A549 (cell line): ENCODE data around the gene MFN1. TPM values are rescaled to one million over a fixed set of nuclear protein-coding genes. Genes with fewer than 3 reads are reported as not detected.

Experiments used
- ATAC-seq, 2 experiments: fragments of 200-7000 bp in 1 of 2; fragments of >200 bp in 1 of 2; cut with Nextera tagmentation in 1 of 2; cut with Tn5 transposase in 1 of 2; 3 replicates each; pipeline versions ENCODE4 v1.8.0 to v1.9.1; 2018 to 2020; ENCODE audit warnings: mild to moderate bottlenecking in 1 of 2, moderate library complexity in 1 of 2
- CTCF ChIA-PET: fragments of 300-600 bp; sonication (Branson Sonifier 250); formaldehyde crosslinking; extraction: SDS; loops from one replicate; lab custom pipeline; 2021; ENCODE audit warnings: antibody characterized with exemption, inconsistent platforms; lab: Yijun Ruan, JAX
- POLR2A ChIA-PET: fragments of 350-600 bp; formaldehyde crosslinking; extraction: SDS; loops from one replicate; lab custom pipeline; 2021; ENCODE audit warnings: antibody characterized with exemption, inconsistent platforms; lab: Yijun Ruan, JAX
- DNase-seq, 2 experiments: peaks; one replicate each; pipeline versions ENCODE4 v3.0.0 to v3.0.0-alpha.2; 2011 to 2016; ENCODE audit warnings: low read depth in 1 of 2, low spot score in 1 of 2
- FAIRE-seq: peaks from 2 replicates; lab custom pipeline; 2011; peaks lifted over from hg19 to GRCh38; lab: Jason Lieb, UNC
- H3K27ac ChIP-seq, 2 experiments: fragments of >200 bp; sonication (Bioruptor Twin); formaldehyde crosslinking; 3 replicates each; pipeline ENCODE4 v1.5.1; 2016 to 2017
- H3K4me1 ChIP-seq: fragments of >200 bp; sonication (Bioruptor Twin); formaldehyde crosslinking; 3 replicates; pipeline ENCODE4 v1.6.1; 2016
- H3K4me2 ChIP-seq: fragments of >200 bp; sonication (Bioruptor Twin); formaldehyde crosslinking; 3 replicates; pipeline ENCODE4 v1.6.1; 2016
- H3K4me3 ChIP-seq: fragments of >200 bp; sonication (Bioruptor Twin); formaldehyde crosslinking; 3 replicates; pipeline ENCODE4 v1.5.1; 2016
- H3K9me3 ChIP-seq: fragments of >200 bp; sonication (Bioruptor Twin); formaldehyde crosslinking; 3 replicates; pipeline ENCODE4 v1.6.1; 2016
- CBX8 ChIP-seq: fragments of 200-600 bp; sonication (generic); IDR thresholded peaks from 2 replicates; pipeline ENCODE4 v1.6.1; 2016
- CEBPB ChIP-seq, 2 experiments: fragments of >200 bp in 1 of 2; sonication (Bioruptor Twin) in 1 of 2; formaldehyde crosslinking in 1 of 2; IDR thresholded peaks; 2 replicates each; pipeline ENCODE4 v1.6.1; 2012 to 2016
- CHD2 ChIP-seq: fragments of 150-350 bp; IDR thresholded peaks from 2 replicates; pipeline ENCODE4 v1.6.1; 2014; ENCODE audit warnings: low read length; ENCODE audit not compliant: partially characterized antibody
- CHD4 ChIP-seq: fragments of 200-600 bp; sonication (generic); IDR thresholded peaks from 2 replicates; pipeline ENCODE4 v1.6.1; 2016; ENCODE audit warnings: antibody characterized with exemption, mild to moderate bottlenecking, borderline replicate concordance
- EHF ChIP-seq: fragments of 250-450 bp; sonication (Bioruptor Pico); IDR thresholded peaks from 2 replicates; pipeline ENCODE4 v1.5.0; 2020; ENCODE audit warnings: mild to moderate bottlenecking
- EHMT2 ChIP-seq: fragments of 200-600 bp; sonication (generic); IDR thresholded peaks from 2 replicates; pipeline ENCODE4 v1.6.1; 2016; ENCODE audit warnings: antibody characterized with exemption, low read depth, mild to moderate bottlenecking, moderate library complexity
- EP300 ChIP-seq, 2 experiments: fragments of >200 bp; sonication (Bioruptor Twin); formaldehyde crosslinking; IDR thresholded peaks; 2 replicates in 1 of 2; 3 replicates in 1 of 2; pipeline ENCODE4 v1.6.1; 2016 to 2017
- FOXS1 ChIP-seq: fragments of 250-450 bp; sonication (Bioruptor Pico); IDR thresholded peaks from 2 replicates; pipeline ENCODE4 v1.5.0; 2020; ENCODE audit warnings: mild to moderate bottlenecking, moderate library complexity
- GATA3 ChIP-seq: IDR thresholded peaks from 2 replicates; pipeline ENCODE4 v1.6.1; 2012; ENCODE audit warnings: borderline replicate concordance
- HDAC2 ChIP-seq: fragments of 200-600 bp; sonication (generic); IDR thresholded peaks from 2 replicates; pipeline ENCODE4 v1.6.1; 2016
- HEYL ChIP-seq: fragments of 250-450 bp; sonication (Bioruptor Pico); IDR thresholded peaks from 2 replicates; pipeline ENCODE4 v1.8.0; 2021; ENCODE audit warnings: mild to moderate bottlenecking, moderate library complexity
- JUN ChIP-seq, 2 experiments: fragments of >200 bp; sonication (Bioruptor Twin); formaldehyde crosslinking; IDR thresholded peaks; 2 replicates in 1 of 2; 3 replicates in 1 of 2; pipeline ENCODE4 v1.6.1; 2016 to 2017
- MAX ChIP-seq: IDR thresholded peaks from 2 replicates; pipeline ENCODE4 v1.6.1; 2012
- MYC ChIP-seq: IDR thresholded peaks from 2 replicates; pipeline ENCODE4 v1.6.1; 2012; ENCODE audit warnings: mild to moderate bottlenecking, inconsistent platforms, low read length, improper control_type of control experiment, borderline replicate concordance
- NFE2L2 ChIP-seq: fragments of 150-350 bp; conservative IDR thresholded peaks from 2 replicates; pipeline ENCODE4 v1.6.1; 2014; ENCODE audit warnings: low read length
- NR3C1 ChIP-seq: fragments of >200 bp; sonication (Bioruptor Twin); formaldehyde crosslinking; IDR thresholded peaks from 3 replicates; pipeline ENCODE4 v1.6.1; 2017
- PBX3 ChIP-seq: IDR thresholded peaks from 2 replicates; pipeline ENCODE4 v1.6.1; 2012
- RARB ChIP-seq: fragments of 250-450 bp; sonication (Bioruptor Pico); IDR thresholded peaks from 2 replicates; pipeline ENCODE4 v1.8.0; 2021; ENCODE audit warnings: mild to moderate bottlenecking, moderate library complexity
- RCOR1 ChIP-seq: fragments of 150-350 bp; IDR thresholded peaks from 2 replicates; pipeline ENCODE4 v1.6.1; 2014; ENCODE audit warnings: antibody characterized with exemption, low read length, low read depth
- REST ChIP-seq: fragments of 200-600 bp; sonication (generic); IDR thresholded peaks from 2 replicates; pipeline ENCODE4 v1.6.1; 2016; ENCODE audit warnings: antibody characterized with exemption, mild to moderate bottlenecking, moderate library complexity
- RNF2 ChIP-seq: fragments of 200-600 bp; sonication (generic); IDR thresholded peaks from 2 replicates; pipeline ENCODE4 v1.6.1; 2016; ENCODE audit warnings: low read depth, mild to moderate bottlenecking, antibody characterized with exemption, moderate library complexity, borderline replicate concordance
- SREBF2 ChIP-seq: fragments of 450-650 bp; IDR thresholded peaks from 2 replicates; pipeline ENCODE4 v1.6.1; 2014; ENCODE audit warnings: mild to moderate bottlenecking, moderate library complexity
- ZC3H11A ChIP-seq: fragments of 450-650 bp; IDR thresholded peaks from 2 replicates; pipeline ENCODE4 v1.6.1; 2014; ENCODE audit warnings: antibody characterized with exemption, mild to moderate bottlenecking
- ZFP36 ChIP-seq: fragments of 450-650 bp; IDR thresholded peaks from 2 replicates; pipeline ENCODE4 v1.6.1; 2014; ENCODE audit warnings: borderline replicate concordance; ENCODE audit not compliant: partially characterized antibody
- ZNF302 ChIP-seq: fragments of 250-450 bp; sonication (Bioruptor Pico); IDR thresholded peaks from 2 replicates; pipeline ENCODE4 v1.9.0; 2021; ENCODE audit warnings: inconsistent platforms, mild to moderate bottlenecking, moderate library complexity
- ZSCAN20 ChIP-seq: fragments of 250-450 bp; sonication (Bioruptor Pico); IDR thresholded peaks from 2 replicates; pipeline ENCODE4 v1.8.0; 2022; ENCODE audit warnings: mild to moderate bottlenecking, moderate library complexity
- WGBS: methylation state at CpG from one replicate; pipeline ENCODE4 v1.1.6; 2017; ENCODE audit errors: missing lambda C conversion rate; 5-methylcytosine and 5-hydroxymethylcytosine counted together
- polyA plus RNA-seq, 4 experiments: library from polyadenylated mRNA; depleted of rRNA in 3 of 4; stranded (reverse); fragments of >200 nt; fragmentation: RNase III in 1 of 4; extraction: RNeasy Plus Mini Kit Qiagen cat#74134 plus additional on column Dnase treatment in 1 of 4; gene quantifications; 2 replicates in 3 of 4; 3 replicates in 1 of 4; pipeline ENCODE4 v1.2.3, GENCODE V29; 2011 to 2017

Gene MFN1
- polyA plus RNA-seq, 2 of the 4 experiments (the other 2 are of a cell fraction) = 21.9 to 51.2 TPM

GRCh38 chr3:179391906-179392305 is 44.4 kb downstream of the MFN1 start:
- no peak overlapping the region for H3K4me2 ChIP-seq
- FAIRE-seq (no peak), DNase-seq (no peak), ATAC-seq (no peak)
- 80% methylated on average over 1 of the region's 1 CpG for WGBS
- CTCF ChIA-PET = no interaction called here
- no peak overlapping the region for H3K4me3 ChIP-seq
- no peak for TF ChIP-seq ZFP36
- TF ChIP-seq HDAC2 = no peak
- TF ChIP-seq NR3C1 = no peak
- TF ChIP-seq EHMT2 = no peak
- no peak for TF ChIP-seq CBX8
- no peak for TF ChIP-seq NFE2L2
- no peak for TF ChIP-seq EHF
- no peak for TF ChIP-seq ZSCAN20
- TF ChIP-seq REST = no peak
- TF ChIP-seq RCOR1 = no peak
- no peak for TF ChIP-seq CHD2
- no peak for TF ChIP-seq JUN (IDR thresholded peaks at IDR 0.05)
- no peak for TF ChIP-seq HEYL (CRISPR knock-in tag)
- no peak overlapping the region for H3K27ac ChIP-seq
- POLR2A ChIA-PET = no interaction called here
- H3K9me3 ChIP-seq = no peaks in the 10 kb centered on the region
- H3K4me1 ChIP-seq = no peaks in the 10 kb centered on the region; the same call in 2 of the 3 replicates

GRCh38 chr3:179398574-179399231 is 51.2 kb downstream of the MFN1 start:
- no peak for FAIRE-seq
- no peaks in the 10 kb centered on the region for H3K9me3 ChIP-seq

GRCh38 chr3:179401561-179401960 is 54.1 kb downstream of the MFN1 start:
- ChIA-PET CTCF (interaction anchor here (0.9 kb wide), 1 partner anchor 80 kb away, joined by 3 read pairs; no protein-coding TSS in a partner anchor), POLR2A (no interaction called here)
- ATAC-seq = no peak
- no peak overlapping the region for H3K4me3 ChIP-seq
- TF ChIP-seq EHF (no peak), RCOR1 (no peak), RARB (CRISPR knock-in tag) (no peak), EHMT2 (no peak), ZSCAN20 (no peak), EP300 (IDR thresholded peaks at IDR 0.05) (no peak), NR3C1 (no peak), ZNF302 (CRISPR knock-in tag) (no peak), FOXS1 (CRISPR knock-in tag) (no peak), PBX3 (no peak), SREBF2 (no peak)
- no peak overlapping the region for H3K4me2 ChIP-seq
- no peaks in the 10 kb centered on the region for H3K9me3 ChIP-seq
- WGBS = 81% methylated on average over 3 of the region's 3 CpGs
- no peak for FAIRE-seq
- H3K4me1 ChIP-seq = no peaks in the 10 kb centered on the region
- DNase-seq = no peak
- no peak overlapping the region for H3K27ac ChIP-seq

More at GRCh38 chr3:179398574-179399231, 51.2 kb downstream of the MFN1 start:
- ATAC-seq (no peak), DNase-seq (no peak)
- ChIA-PET POLR2A (no interaction called here), CTCF (interaction anchor here (0.6 kb wide), 1 partner anchor 117 kb away, joined by 3 read pairs; no protein-coding TSS in a partner anchor)
- Histone ChIP-seq H3K4me2 (no peak overlapping the region), H3K4me1 (no peaks in the 10 kb centered on the region; the same call in 2 of the 3 replicates), H3K4me3 (no peak overlapping the region), H3K27ac (no peak overlapping the region)
- whole genome bisulfite sequencing = 95% methylated on average over 2 of the region's 2 CpGs
- TF ChIP-seq GATA3 (no peak), ZC3H11A (no peak), CHD2 (no peak), CBX8 (no peak), RNF2 (no peak), CHD4 (no peak), MAX (no peak), MYC (no peak), CEBPB (IDR thresholded peaks at IDR 0.05) (no peak)
